Esophagus muscularis mucosa (tissue), 4 donors: ENCODE measurements around the gene ARHGEF40. TPM values are rescaled to one million over a fixed set of nuclear protein-coding genes. Genes with fewer than 3 reads are reported as not detected.

ENCODE experiments used
- DNase-seq: peaks from one replicate; pipeline ENCODE4 v3.0.0-alpha.2; 2017; ENCODE audit errors: extremely low spot score
- H3K27ac ChIP-seq, 4 donors: fragments of 200-600 bp; sonication (generic); replicated peaks in 1 of 4; 1 replicate in 3 of 4; 2 replicates in 1 of 4; pipeline ENCODE4 v1.5.1; 2016 to 2019; ENCODE audit warnings: mild to moderate bottlenecking in 1 of 4
- H3K27me3 ChIP-seq, 4 donors: fragments of 200-600 bp; sonication (generic); one replicate each; pipeline versions ENCODE4 v1.5.1 to v1.6.0; 2016 to 2019
- H3K36me3 ChIP-seq, 4 donors: fragments of 200-600 bp; sonication (generic); one replicate each; pipeline ENCODE4 v1.5.1; 2016 to 2019
- H3K4me1 ChIP-seq, 4 donors: fragments of 200-600 bp; sonication (generic); one replicate each; pipeline ENCODE4 v1.5.1; 2016 to 2019
- H3K4me3 ChIP-seq, 4 donors: fragments of 200-600 bp; sonication (generic); 1 replicate in 2 of 4; 2 replicates in 2 of 4; pipeline ENCODE4 v1.5.1; 2016 to 2019; ENCODE audit warnings: mild to moderate bottlenecking in 4 of 4, moderate library complexity in 1 of 4
- H3K9me3 ChIP-seq, 4 donors: fragments of 200-600 bp; sonication (generic); 1 replicate in 3 of 4; 2 replicates in 1 of 4; pipeline ENCODE4 v1.5.1; 2016 to 2019
- EP300 ChIP-seq: sonication (generic); formaldehyde crosslinking; IDR thresholded peaks from one replicate; pipeline ENCODE4 v1.6.1; 2017; ENCODE audit warnings: antibody characterized with exemption
- POLR2A ChIP-seq: fragments of 450-650 bp; IDR thresholded peaks from one replicate; pipeline ENCODE4 v1.6.1; 2017; ENCODE audit warnings: antibody characterized with exemption, moderate library complexity, mild to moderate bottlenecking, low read depth
- POLR2AphosphoS5 ChIP-seq, 2 donors: sonication (generic); formaldehyde crosslinking; IDR thresholded peaks; one replicate each; pipeline ENCODE4 v1.6.1; 2017; ENCODE audit warnings: antibody characterized with exemption in 2 of 2
- WGBS: methylation state at CpG from one replicate; pipeline ENCODE4 v1.1.5; 2018; 5-methylcytosine and 5-hydroxymethylcytosine counted together
- intact Hi-C: fragments of 100-400 bp; cut with DNase I; formaldehyde crosslinking; loops from one replicate; pipeline ENCODE4 v1.15.1; 2023
- total RNA-seq, 4 donors: library from RNA; depleted of rRNA; stranded (reverse); fragments of >200 nt; gene quantifications; one replicate each; pipeline versions ENCODE4 v1.1.0 to v1.2.1, GENCODE V29; 2016
- TF ChIP-seq, protein P1 (sequence below), 3 experiments: fragments of 200-600 bp in 2 of 3; fragments of 450-650 bp in 1 of 3; sonication (generic) in 2 of 3; IDR thresholded peaks; one replicate each; pipeline ENCODE4 v1.5.1; 2017 to 2019; ENCODE audit warnings: antibody characterized with exemption in 3 of 3, mild to moderate bottlenecking in 2 of 3, moderate library complexity in 1 of 3

ARHGEF40 gene
- total RNA-seq, 4 donors from 2014 or later, result 19.4 to 47.3 (median 27.0) TPM

DNA sequence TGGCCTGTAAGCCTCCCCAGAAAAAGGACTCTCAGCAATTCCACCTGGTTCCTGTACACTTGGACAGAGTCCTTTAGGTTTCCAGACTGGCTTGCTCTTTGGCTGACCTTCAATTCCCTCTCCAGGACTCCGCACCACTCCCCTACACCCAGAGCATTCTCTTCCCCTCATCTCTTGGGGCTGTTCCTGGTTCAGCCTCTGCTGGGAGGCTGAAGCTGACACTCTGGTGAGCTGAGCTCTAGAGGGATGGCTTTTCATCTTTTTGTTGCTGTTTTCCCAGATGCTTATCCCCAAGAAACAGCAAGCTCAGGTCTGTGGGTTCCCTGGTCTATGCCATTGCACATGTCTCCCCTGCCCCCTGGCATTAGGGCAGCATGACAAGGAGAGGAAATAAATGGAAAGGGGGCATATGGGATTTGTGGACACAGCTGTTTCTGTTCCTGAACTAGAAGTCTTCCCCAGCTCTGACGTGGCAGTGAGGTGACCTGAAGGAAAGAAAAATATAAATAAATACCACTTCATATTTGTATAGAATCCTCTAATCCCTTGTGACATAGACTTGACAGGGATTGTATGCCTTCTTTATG lies 26.6 kb upstream of the ARHGEF40 start:
- Histone ChIP-seq H3K36me3 (no peaks in the 10 kb centered on the region), H3K4me3 (no peak overlapping the region), H3K27ac (no peak overlapping the region), H3K9me3 (no peaks in the 10 kb centered on the region), H3K4me1 (peaks cover 40 to 53% (median 46%) of the 10 kb centered on the region in 4 donors), H3K27me3 (no peaks in the 10 kb centered on the region)
- WGBS, result 44% methylated on average over 2 of the region's 2 CpGs
- TF ChIP-seq EP300, result no peak
- no peak for TF ChIP-seq POLR2AphosphoS5 (IDR thresholded peaks at IDR 0.05)
- no peak for TF ChIP-seq POLR2A
- TF ChIP-seq, protein P1, sequence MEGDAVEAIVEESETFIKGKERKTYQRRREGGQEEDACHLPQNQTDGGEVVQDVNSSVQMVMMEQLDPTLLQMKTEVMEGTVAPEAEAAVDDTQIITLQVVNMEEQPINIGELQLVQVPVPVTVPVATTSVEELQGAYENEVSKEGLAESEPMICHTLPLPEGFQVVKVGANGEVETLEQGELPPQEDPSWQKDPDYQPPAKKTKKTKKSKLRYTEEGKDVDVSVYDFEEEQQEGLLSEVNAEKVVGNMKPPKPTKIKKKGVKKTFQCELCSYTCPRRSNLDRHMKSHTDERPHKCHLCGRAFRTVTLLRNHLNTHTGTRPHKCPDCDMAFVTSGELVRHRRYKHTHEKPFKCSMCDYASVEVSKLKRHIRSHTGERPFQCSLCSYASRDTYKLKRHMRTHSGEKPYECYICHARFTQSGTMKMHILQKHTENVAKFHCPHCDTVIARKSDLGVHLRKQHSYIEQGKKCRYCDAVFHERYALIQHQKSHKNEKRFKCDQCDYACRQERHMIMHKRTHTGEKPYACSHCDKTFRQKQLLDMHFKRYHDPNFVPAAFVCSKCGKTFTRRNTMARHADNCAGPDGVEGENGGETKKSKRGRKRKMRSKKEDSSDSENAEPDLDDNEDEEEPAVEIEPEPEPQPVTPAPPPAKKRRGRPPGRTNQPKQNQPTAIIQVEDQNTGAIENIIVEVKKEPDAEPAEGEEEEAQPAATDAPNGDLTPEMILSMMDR (IDR thresholded peaks at IDR 0.05), result no peak
- intact Hi-C loops, result loop anchor here (10.0 kb wide), 1 partner anchor 189 kb away; no protein-coding TSS in a partner anchor
- DNase-seq, result no peak

DNA sequence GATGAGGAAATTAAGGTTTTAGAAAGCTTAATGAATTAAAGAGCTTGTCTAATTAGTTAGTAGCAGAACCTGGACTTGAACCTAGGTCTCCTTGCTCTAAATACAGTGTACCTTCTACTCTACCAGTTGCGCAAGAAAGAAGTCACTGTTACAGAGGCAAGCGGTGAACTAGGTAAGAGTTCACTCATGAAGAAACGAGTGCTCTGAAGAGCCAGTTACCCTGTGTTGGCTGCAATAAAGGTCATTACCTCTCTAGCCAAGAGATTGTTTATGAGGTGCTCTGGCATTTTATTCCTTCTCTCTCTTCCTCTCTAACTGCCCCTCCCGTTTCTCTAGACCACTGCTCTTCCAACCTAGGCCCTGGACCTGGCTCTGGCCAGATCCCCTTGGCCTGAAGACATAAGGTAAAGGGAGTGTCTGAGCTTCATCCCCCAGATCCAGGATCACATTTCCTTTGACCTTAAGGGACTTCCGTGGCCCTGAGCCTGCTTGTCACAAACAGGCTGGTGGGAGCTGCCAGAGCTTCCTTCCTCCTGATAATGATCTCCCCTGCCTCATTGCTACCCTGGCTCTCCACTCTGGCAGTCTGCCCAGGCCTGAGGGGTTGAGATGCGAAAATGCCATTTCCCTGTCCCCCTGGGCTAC lies 26.0 kb upstream of the ARHGEF40 start:
- TF ChIP-seq, protein P1 (IDR thresholded peaks at IDR 0.05), result no peak
- TF ChIP-seq EP300, result no peak
- TF ChIP-seq POLR2A, result no peak
- TF ChIP-seq POLR2AphosphoS5 (IDR thresholded peaks at IDR 0.05), result no peak
- intact Hi-C loops, result loop anchor here (10.0 kb wide), 1 partner anchor 189 kb away; no protein-coding TSS in a partner anchor
- Histone ChIP-seq H3K4me1 (peaks cover 34 to 50% (median 40%) of the 10 kb centered on the region in 4 donors), H3K4me3 (no peak overlapping the region), H3K9me3 (no peaks in the 10 kb centered on the region), H3K27me3 (no peaks in the 10 kb centered on the region), H3K27ac (no peak overlapping the region), H3K36me3 (no peaks in the 10 kb centered on the region)
- no peak for DNase-seq
- WGBS, result 48% methylated on average over 6 of the region's 6 CpGs

DNA sequence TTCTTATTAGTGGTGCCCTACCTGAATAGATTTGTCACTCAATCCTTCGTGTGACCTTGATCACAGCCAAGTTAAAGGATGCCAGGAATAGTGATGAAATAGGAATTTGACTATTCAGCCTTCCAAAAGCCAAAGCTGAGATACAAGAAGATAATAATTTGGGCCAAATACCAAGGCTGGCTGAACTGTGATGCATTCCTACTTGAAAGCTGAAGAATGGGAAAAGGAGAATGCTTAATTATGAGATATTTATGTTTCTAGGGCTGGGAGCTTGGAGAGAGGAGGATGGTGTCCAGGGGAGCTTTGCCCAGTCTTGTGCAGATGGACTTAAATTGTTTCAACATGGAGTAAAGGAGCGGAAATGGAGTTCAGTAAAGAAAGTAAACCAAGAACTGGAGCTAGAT lies 22.7 kb upstream of the ARHGEF40 start:
- WGBS, result 51% methylated on average over 2 of the region's 2 CpGs
- intact Hi-C loops, result loop anchor here (10.0 kb wide), 1 partner anchor 193 kb away; no protein-coding TSS in a partner anchor
- no peaks in the 10 kb centered on the region for H3K27me3 ChIP-seq

DNA sequence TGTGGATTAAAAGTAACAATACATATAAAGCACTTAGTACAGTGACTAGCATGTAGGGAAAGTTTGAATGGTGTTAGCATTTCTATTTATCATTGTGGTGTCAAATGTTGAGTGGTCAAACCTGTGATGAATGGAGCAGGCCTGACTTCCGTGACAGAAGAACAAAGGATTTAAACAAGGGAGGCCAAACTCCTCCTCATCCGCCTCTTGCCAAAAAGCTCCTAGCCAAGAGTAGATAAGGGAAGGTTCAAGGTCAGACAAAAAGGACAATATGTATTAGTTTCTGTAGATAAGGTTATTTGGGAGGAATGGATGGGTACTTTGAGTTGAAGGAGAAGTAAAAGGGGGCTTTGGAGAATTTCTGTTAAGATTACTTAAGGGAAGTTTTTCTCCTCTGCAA lies 21.5 kb upstream of the ARHGEF40 start:
- H3K9me3 ChIP-seq, result no peaks in the 10 kb centered on the region
- intact Hi-C loops, result loop anchor here (10.0 kb wide), 1 partner anchor 194 kb away; no protein-coding TSS in a partner anchor
- TF ChIP-seq POLR2AphosphoS5 (IDR thresholded peaks at IDR 0.05) (no peak), EP300 (no peak), POLR2A (no peak)
- TF ChIP-seq, protein P1 (IDR thresholded peaks at IDR 0.05), result no peak
- no peak overlapping the region for H3K4me3 ChIP-seq
- peaks cover 13 to 26% (median 19%) of the 10 kb centered on the region in 4 donors for H3K4me1 ChIP-seq
- no peak overlapping the region for H3K27ac ChIP-seq
- H3K27me3 ChIP-seq, result no peaks in the 10 kb centered on the region
- H3K36me3 ChIP-seq, result no peaks in the 10 kb centered on the region
- 77% methylated on average over 2 of the region's 2 CpGs for WGBS
- DNase-seq, result no peak

More for the DNA sequence above, 22.7 kb upstream of the ARHGEF40 start:
- Histone ChIP-seq H3K9me3 (no peaks in the 10 kb centered on the region), H3K4me3 (no peak overlapping the region), H3K4me1 (peaks cover 24 to 37% (median 29%) of the 10 kb centered on the region in 4 donors), H3K36me3 (no peaks in the 10 kb centered on the region), H3K27ac (peak overlapping the region in 1 of 4 donors; percentile 5)
- no peak for TF ChIP-seq POLR2A
- TF ChIP-seq POLR2AphosphoS5 (IDR thresholded peaks at IDR 0.05), result no peak
- TF ChIP-seq, protein P1 (IDR thresholded peaks at IDR 0.05), result no peak
- TF ChIP-seq EP300, result no peak
- no peak for DNase-seq
